Common myeloid progenitor, CD34-positive (primary cell): ENCODE results near the gene UBASH3B.

Experiments used
- CTCF ChIA-PET: fragments of 350-600 bp; sonication (Branson Sonifier 250); formaldehyde crosslinking; loops from one replicate; lab custom pipeline; 2021; ENCODE audit warnings: antibody characterized with exemption; lab: Charles Lee
- POLR2A ChIA-PET: fragments of 350-600 bp; sonication (Branson Sonifier 250); formaldehyde crosslinking; loops from one replicate; lab custom pipeline; 2021; ENCODE audit warnings: antibody characterized with exemption; lab: Charles Lee
- DNase-seq, 3 donors: peaks; one replicate each; pipeline versions ENCODE4 v3.0.0 to v3.0.0-alpha.2; 2013
- H3K27ac ChIP-seq, 2 experiments: 1 replicate in 1 of 2; 2 replicates in 1 of 2; pipeline ENCODE4 v1.7.0; 2013; ENCODE audit warnings: inconsistent platforms in 2 of 2, low read length in 2 of 2, mild to moderate bottlenecking in 2 of 2, low read depth in 1 of 2, moderate library complexity in 1 of 2; ENCODE audit not compliant: severe bottlenecking in 2 of 2, insufficient read depth in 1 of 2, poor library complexity in 1 of 2
- H3K27me3 ChIP-seq, 5 experiments: replicated peaks in 2 of 5; 1 replicate in 3 of 5; 2 replicates in 2 of 5; pipeline versions ENCODE4 v1.6.1 to v1.7.0; 2013; ENCODE audit warnings: low read length in 4 of 5, mild to moderate bottlenecking in 2 of 5, moderate library complexity in 2 of 5, inconsistent platforms in 1 of 5; ENCODE audit not compliant: insufficient read depth in 5 of 5, control insufficient read depth in 4 of 5
- H3K36me3 ChIP-seq, 4 experiments: 1 replicate in 2 of 4; 2 replicates in 2 of 4; pipeline versions ENCODE4 v1.6.1 to v1.7.0; 2013; ENCODE audit warnings: low read length in 3 of 4, control low read depth in 1 of 4, mild to moderate bottlenecking in 1 of 4; ENCODE audit not compliant: control insufficient read depth in 4 of 4, insufficient read depth in 4 of 4
- H3K4me1 ChIP-seq, 4 experiments: 1 replicate in 3 of 4; 2 replicates in 1 of 4; pipeline versions ENCODE4 v1.6.1 to v1.7.1; 2013; ENCODE audit warnings: low read length in 3 of 4, mild to moderate bottlenecking in 3 of 4, control low read depth in 1 of 4, inconsistent platforms in 1 of 4, moderate library complexity in 1 of 4; ENCODE audit not compliant: control insufficient read depth in 4 of 4, insufficient read depth in 4 of 4; ENCODE audit errors: control extremely low read depth in 1 of 4
- H3K4me3 ChIP-seq, 7 experiments: 1 replicate in 4 of 7; 2 replicates in 3 of 7; pipeline versions ENCODE4 v1.5.1 to v1.7.0; 2013; ENCODE audit warnings: mild to moderate bottlenecking in 7 of 7, low read length in 6 of 7, moderate library complexity in 6 of 7, inconsistent platforms in 2 of 7, low read depth in 2 of 7, control low read depth in 1 of 7; ENCODE audit not compliant: insufficient read depth in 4 of 7, control insufficient read depth in 1 of 7; ENCODE audit errors: extremely low read depth in 1 of 7
- H3K9me3 ChIP-seq, 5 experiments: 1 replicate in 4 of 5; 2 replicates in 1 of 5; pipeline versions ENCODE4 v1.6.1 to v1.7.1; 2013; ENCODE audit warnings: low read length in 4 of 5, mild to moderate bottlenecking in 2 of 5, inconsistent platforms in 1 of 5, low read depth in 1 of 5, moderate library complexity in 1 of 5; ENCODE audit not compliant: control insufficient read depth in 4 of 5, insufficient read depth in 2 of 5; ENCODE audit errors: control extremely low read depth in 1 of 5
- WGBS: methylation state at CpG from one replicate; pipeline ENCODE4 v1.1.5; 2013; ENCODE audit not compliant: insufficient coverage; 5-methylcytosine and 5-hydroxymethylcytosine counted together

UBASH3B gene

GRCh38 chr11:122793515-122793914, 138.0 kb downstream of the UBASH3B start:
- H3K4me1 ChIP-seq, result no peaks in the 10 kb centered on the region
- H3K36me3 ChIP-seq, result peaks cover 17 to 80% (median 44%) of the 10 kb centered on the region in 4 experiments
- H3K9me3 ChIP-seq, result no peaks in the 10 kb centered on the region
- no peaks in the 10 kb centered on the region for H3K27me3 ChIP-seq
- ChIA-PET POLR2A (no interaction called here), CTCF (interaction anchor here (0.8 to 23.4 kb wide), 9 partner anchors 10 to 232 kb away, joined by 3 to 349 read pairs (median 3); no protein-coding TSS in a partner anchor)
- no peak for DNase-seq
- WGBS, result no CpG with 5 or more reads among the region's 3 CpGs
- H3K4me3 ChIP-seq, result no peak overlapping the region
- no peak overlapping the region for H3K27ac ChIP-seq

DNA sequence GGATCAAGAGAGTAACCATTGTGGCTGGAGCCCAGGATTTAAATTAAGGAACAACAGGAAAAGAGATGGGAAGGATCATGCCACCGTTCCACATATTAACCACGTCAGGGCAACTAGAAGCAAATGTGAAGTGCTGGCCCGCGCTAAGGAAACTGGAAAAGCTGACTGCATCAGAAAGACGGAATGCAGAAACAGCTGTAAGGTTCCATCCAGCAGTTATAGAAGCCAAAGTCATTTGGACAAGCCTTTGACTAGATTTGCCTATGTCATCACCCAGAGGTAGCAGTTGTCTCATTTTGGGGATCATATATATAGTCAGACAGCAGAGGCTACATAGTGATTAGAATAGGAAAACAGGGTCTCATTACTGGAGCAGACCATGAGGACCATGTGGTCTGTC, 139.8 kb downstream of the UBASH3B start:
- H3K4me1 ChIP-seq, result no peaks in the 10 kb centered on the region
- no peaks in the 10 kb centered on the region for H3K27me3 ChIP-seq
- H3K27ac ChIP-seq, result no peak overlapping the region
- ChIA-PET POLR2A (no interaction called here), CTCF (interaction anchor here (0.6 to 23.4 kb wide), 18 partner anchors 8 to 259 kb away, joined by 3 to 349 read pairs (median 10); partner anchors contain the start of gene CRTAM)
- H3K36me3 ChIP-seq, result peaks cover 17 to 75% (median 36%) of the 10 kb centered on the region in 4 experiments
- H3K9me3 ChIP-seq, result no peaks in the 10 kb centered on the region
- 99% methylated on average over 5 of the region's 5 CpGs for WGBS
- no peak overlapping the region for H3K4me3 ChIP-seq
- DNase-seq, result no peak

DNA sequence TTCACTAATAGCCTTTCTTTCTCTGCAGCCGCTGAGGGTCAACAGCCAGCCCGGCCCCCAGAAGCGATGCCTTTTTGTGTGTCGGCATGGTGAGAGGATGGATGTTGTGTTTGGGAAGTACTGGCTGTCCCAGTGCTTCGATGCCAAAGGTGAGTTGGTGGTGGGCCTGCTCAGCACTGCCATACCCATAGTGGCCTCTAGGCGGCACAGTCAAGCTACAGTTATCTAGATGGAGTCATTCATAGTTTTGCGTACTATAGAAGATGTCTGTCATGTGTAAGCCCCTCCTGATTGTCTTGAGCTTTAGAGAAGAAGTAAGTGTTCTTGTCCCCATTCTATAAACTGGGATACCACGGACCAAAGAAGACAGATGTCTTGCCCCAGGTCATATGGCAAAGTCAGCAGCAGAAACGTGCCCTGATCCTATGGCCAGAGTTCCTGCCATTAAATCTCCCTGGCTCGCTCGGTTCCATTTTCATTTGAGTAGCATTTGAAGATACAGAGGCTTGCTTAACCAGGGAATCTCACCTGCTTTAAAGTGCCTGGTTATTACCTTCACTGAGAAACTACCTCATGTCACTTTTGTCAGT, 140.7 kb downstream of the UBASH3B start:
- Histone ChIP-seq H3K36me3 (peaks cover 19 to 76% (median 40%) of the 10 kb centered on the region in 4 experiments), H3K4me3 (no peak overlapping the region), H3K9me3 (no peaks in the 10 kb centered on the region), H3K27me3 (no peaks in the 10 kb centered on the region), H3K4me1 (no peaks in the 10 kb centered on the region), H3K27ac (no peak overlapping the region)
- peak; percentile 51 to 68 (median 64) for DNase-seq
- CTCF ChIA-PET, result interaction anchor here (0.6 to 23.4 kb wide), 25 partner anchors 8 to 493 kb away, joined by 3 to 349 read pairs (median 7); no protein-coding TSS in a partner anchor
- 61% methylated on average over 11 of the region's 11 CpGs for WGBS
- POLR2A ChIA-PET, result no interaction called here

DNA sequence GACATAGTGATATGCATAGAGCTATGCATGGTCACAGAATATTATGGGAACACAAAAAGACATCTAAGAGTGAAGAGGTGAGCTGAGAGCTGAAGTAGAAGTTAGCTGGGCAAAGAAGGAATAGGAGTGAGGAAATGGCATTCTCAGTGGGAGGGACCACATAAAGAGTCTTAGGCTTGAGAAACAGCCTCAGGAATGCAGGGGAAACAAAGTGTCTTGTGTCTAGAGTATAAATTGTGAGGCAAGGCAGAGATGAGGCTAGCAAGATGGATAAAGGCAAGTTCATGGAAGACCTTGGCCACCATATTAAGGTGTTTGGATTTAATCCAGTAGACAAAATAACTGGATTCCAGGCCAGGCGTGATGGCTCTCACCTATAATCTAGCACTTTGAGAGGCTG, 142.1 kb downstream of the UBASH3B start:
- Histone ChIP-seq H3K4me1 (no peaks in the 10 kb centered on the region), H3K4me3 (no peak overlapping the region), H3K27me3 (no peaks in the 10 kb centered on the region), H3K9me3 (no peaks in the 10 kb centered on the region), H3K27ac (no peak overlapping the region), H3K36me3 (peaks cover 18 to 72% (median 43%) of the 10 kb centered on the region in 4 experiments)
- CTCF ChIA-PET, result interaction anchor here (0.8 to 23.4 kb wide), 12 partner anchors 10 to 257 kb away, joined by 3 to 349 read pairs (median 10); partner anchors contain the start of gene CRTAM
- WGBS, result 100% methylated on average over 1 of the region's 1 CpG
- DNase-seq, result no peak
- POLR2A ChIA-PET, result no interaction called here

- no peak for DNase-seq
- ChIA-PET CTCF (interaction anchor here (13.2 kb wide), 1 partner anchor 56 kb away, joined by 201 read pairs; no protein-coding TSS in a partner anchor), POLR2A (no interaction called here)
- Histone ChIP-seq H3K4me3 (no peak overlapping the region), H3K27me3 (no peaks in the 10 kb centered on the region), H3K4me1 (no peaks in the 10 kb centered on the region), H3K9me3 (no peaks in the 10 kb centered on the region), H3K27ac (no peak overlapping the region), H3K36me3 (peaks cover 20 to 78% (median 55%) of the 10 kb centered on the region in 4 experiments)
- WGBS, result 100% methylated on average over 1 of the region's 4 CpGs
Observed at GRCh38 chr11:122799406-122800105, 144.0 kb downstream of the UBASH3B start.

DNA sequence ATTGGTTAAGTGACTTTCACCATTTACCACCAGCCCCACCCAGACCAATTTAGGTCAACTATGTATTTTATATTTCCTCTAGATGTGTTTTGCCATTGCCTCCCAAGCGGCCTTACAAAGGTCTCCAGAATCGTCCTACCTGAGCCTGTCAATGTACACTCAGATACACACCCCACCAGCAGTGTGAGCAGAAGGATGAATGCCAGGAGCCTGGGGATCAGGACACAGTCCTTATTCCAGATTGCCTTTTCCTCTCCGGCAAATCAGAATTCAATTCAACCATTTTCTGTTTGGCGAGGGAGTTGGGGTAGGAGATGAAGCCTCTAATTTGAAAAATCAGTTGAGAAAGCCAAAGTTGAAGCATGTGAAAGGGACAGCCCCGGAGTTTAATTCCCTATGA, 147.4 kb downstream of the UBASH3B start:
- WGBS, result 100% methylated on average over 4 of the region's 5 CpGs
- no peaks in the 10 kb centered on the region for H3K27me3 ChIP-seq
- POLR2A ChIA-PET, result no interaction called here
- DNase-seq, result no peak
- no peak overlapping the region for H3K27ac ChIP-seq
- H3K4me1 ChIP-seq, result peaks cover 0 to 8% (median 3%) of the 10 kb centered on the region in 4 experiments
- no peaks in the 10 kb centered on the region for H3K9me3 ChIP-seq
- no peak overlapping the region for H3K4me3 ChIP-seq
- CTCF ChIA-PET, result interaction anchor here (1.1 kb wide), 1 partner anchor 10 kb away, joined by 7 read pairs; no protein-coding TSS in a partner anchor
- peaks cover 10 to 63% (median 41%) of the 10 kb centered on the region in 4 experiments for H3K36me3 ChIP-seq

DNA sequence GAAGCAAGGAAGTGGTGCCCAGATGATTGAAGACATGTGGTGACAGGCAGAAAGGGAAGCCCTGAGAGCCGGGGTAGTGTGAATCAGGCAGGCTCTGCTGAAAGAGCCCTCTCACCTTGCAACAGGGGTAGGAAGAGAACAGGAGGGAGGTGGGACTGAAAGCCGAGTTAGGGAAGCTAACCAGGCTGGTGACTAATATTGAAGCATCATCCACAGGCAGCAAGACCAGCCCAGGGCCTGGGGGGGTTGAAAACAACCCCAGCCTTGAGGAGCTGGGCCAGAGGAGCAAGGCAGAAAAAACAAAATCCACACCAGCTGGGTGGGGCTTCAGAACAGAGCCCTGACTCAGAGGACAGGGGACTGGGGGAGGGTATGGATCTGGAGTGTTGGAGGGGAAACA, 147.8 kb downstream of the UBASH3B start:
- no peak overlapping the region for H3K27ac ChIP-seq
- H3K4me1 ChIP-seq, result peaks cover 4 to 12% (median 7%) of the 10 kb centered on the region in 4 experiments
- no peaks in the 10 kb centered on the region for H3K9me3 ChIP-seq
- no peak for DNase-seq
- no peak overlapping the region for H3K4me3 ChIP-seq
- 93% methylated on average over 2 of the region's 2 CpGs for WGBS
- H3K27me3 ChIP-seq, result no peaks in the 10 kb centered on the region
- ChIA-PET POLR2A (no interaction called here), CTCF (interaction anchor here (1.1 to 1.4 kb wide), 2 partner anchors 10 to 49 kb away, joined by 3 to 7 read pairs; no protein-coding TSS in a partner anchor)
- peaks cover 10 to 63% (median 39%) of the 10 kb centered on the region in 4 experiments for H3K36me3 ChIP-seq
